ENCODE measurements around the gene CIB2. TPM values are rescaled to one million over a fixed set of nuclear protein-coding genes. Genes with fewer than 3 reads are reported as not detected.

CIB2 gene
- total and polyA plus RNA-seq, 9 donors: 1.7 to 12.4 (median 8.8) TPM

- H3K4me1 ChIP-seq (ENCODE audit: insufficient read depth): peaks cover 1% of the 10 kb centered on the region
- H3K27me3 ChIP-seq: no peaks in the 10 kb centered on the region
- H3K27ac ChIP-seq: no peak overlapping the region
- intact Hi-C loops (cut with DNase I): no loop called here
- DNase-seq: peak in 1 of 5 donors; percentile 50
- TF ChIP-seq EP300 (IDR thresholded peaks at IDR 0.05): no peak
- TF ChIP-seq CTCF (IDR thresholded peaks at IDR 0.05): no peak
- TF ChIP-seq POLR2A (IDR thresholded peaks at IDR 0.05): no peak
- 19 to 24% (median 21%) methylated on average over 12 of the region's 12 CpGs for WGBS, 3 donors
- no peaks in the 10 kb centered on the region for H3K36me3 ChIP-seq
- no peaks in the 10 kb centered on the region for H3K9me3 ChIP-seq
- H3K4me3 ChIP-seq: no peak overlapping the region
Observed at GRCh38 chr15:78177447-78177873, 46.2 kb upstream of the CIB2 start.

DNA sequence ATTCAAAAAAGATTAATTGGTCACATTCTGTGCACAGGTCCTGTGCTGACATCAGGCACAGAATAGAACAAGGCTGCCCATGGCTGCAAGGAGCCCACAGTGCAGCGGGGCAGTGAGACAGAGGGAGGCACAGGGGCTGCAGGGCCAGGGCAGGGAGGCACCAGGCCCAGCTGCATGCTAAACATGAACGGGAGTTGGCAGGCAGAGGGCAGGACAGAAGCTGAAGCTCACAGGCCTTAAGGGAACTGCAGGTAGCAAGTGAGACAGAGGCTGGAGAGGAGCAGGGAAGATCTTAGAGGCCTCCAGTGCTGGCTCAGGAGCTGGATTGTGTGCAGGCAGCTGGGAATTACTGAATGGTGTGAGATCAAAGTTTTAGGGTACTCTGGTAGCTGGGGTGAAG, 44.1 kb upstream of the CIB2 start:
- 9 to 52% (median 40%) methylated on average over 2 of the region's 2 CpGs for WGBS, 3 donors
- Histone ChIP-seq H3K27me3 (no peaks in the 10 kb centered on the region), H3K27ac (no peak overlapping the region), H3K36me3 (no peaks in the 10 kb centered on the region), H3K9me3 (no peaks in the 10 kb centered on the region), H3K4me1 (ENCODE audit: insufficient read depth) (peaks cover 1% of the 10 kb centered on the region), H3K4me3 (no peak overlapping the region)
- no peak for TF ChIP-seq CTCF (IDR thresholded peaks at IDR 0.05)
- no peak for TF ChIP-seq POLR2A (IDR thresholded peaks at IDR 0.05)
- TF ChIP-seq EP300 (IDR thresholded peaks at IDR 0.05): no peak
- intact Hi-C loops (cut with DNase I): no loop called here
- no peak for DNase-seq

GRCh38 chr15:78174401-78174800, 43.2 kb upstream of the CIB2 start:
- 75 to 88% (median 85%) methylated on average over 9 of the region's 9 CpGs for WGBS, 3 donors
- TF ChIP-seq EP300 (IDR thresholded peaks at IDR 0.05): no peak
- TF ChIP-seq POLR2A (IDR thresholded peaks at IDR 0.05): no peak
- no peak for TF ChIP-seq CTCF (IDR thresholded peaks at IDR 0.05)
- no peaks in the 10 kb centered on the region for H3K36me3 ChIP-seq
- no peak overlapping the region for H3K27ac ChIP-seq
- no peak for DNase-seq
- no peak overlapping the region for H3K4me3 ChIP-seq
- no peaks in the 10 kb centered on the region for H3K9me3 ChIP-seq
- peaks cover 1% of the 10 kb centered on the region for H3K4me1 ChIP-seq (ENCODE audit: insufficient read depth)
- no peaks in the 10 kb centered on the region for H3K27me3 ChIP-seq
- intact Hi-C loops (cut with DNase I): no loop called here

DNA sequence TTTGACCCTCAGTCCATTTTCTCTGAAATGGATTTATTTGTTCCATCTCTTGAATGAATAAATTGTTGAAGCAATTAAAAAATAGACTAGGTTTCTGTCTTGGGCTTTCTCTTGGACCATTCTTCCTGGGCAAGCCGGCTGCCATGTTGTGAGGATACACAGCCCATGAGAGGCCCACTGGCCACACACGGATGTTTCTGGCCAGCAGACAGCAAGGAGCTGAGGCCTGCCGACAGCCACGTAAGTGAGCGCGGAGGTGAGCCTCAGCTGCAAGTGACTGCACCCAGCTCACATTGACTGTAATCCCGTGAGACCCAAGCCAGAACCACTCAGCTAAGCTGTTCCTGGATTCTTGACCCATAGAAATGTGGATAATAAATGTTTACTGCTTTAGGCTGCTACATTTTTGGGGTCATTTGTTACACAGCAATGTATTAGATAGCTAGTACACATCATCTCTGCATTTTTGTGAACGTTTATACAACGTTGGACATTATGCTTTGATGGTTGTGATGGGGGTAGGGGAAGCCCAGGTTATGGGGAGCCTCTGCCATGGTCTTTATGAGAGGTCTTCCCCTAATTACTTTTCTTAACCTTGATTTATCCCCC, 40.7 kb upstream of the CIB2 start:
- H3K27me3 ChIP-seq: no peaks in the 10 kb centered on the region
- H3K27ac ChIP-seq: no peak overlapping the region
- TF ChIP-seq CTCF (IDR thresholded peaks at IDR 0.05) (no peak), POLR2A (IDR thresholded peaks at IDR 0.05) (no peak), EP300 (IDR thresholded peaks at IDR 0.05) (no peak)
- no peaks in the 10 kb centered on the region for H3K9me3 ChIP-seq
- intact Hi-C loops (cut with DNase I): no loop called here
- WGBS, 3 donors: 91 to 94% (median 93%) methylated on average over 9 of the region's 9 CpGs
- H3K4me1 ChIP-seq (ENCODE audit: insufficient read depth): peaks cover 1% of the 10 kb centered on the region
- H3K4me3 ChIP-seq: no peak overlapping the region
- DNase-seq: no peak
- H3K36me3 ChIP-seq: peaks cover 2% of the 10 kb centered on the region
